ENCODE results near the gene PCDHA5. TPM values are rescaled to one million over a fixed set of nuclear protein-coding genes. Genes with fewer than 3 reads are reported as not detected.
"Not testable (repeated sequence)": the region's sequence is repeated elsewhere in the genome, so short reads cannot be mapped to it uniquely, and the experiment has no call there.

The PCDHA5 gene
- total and polyA plus RNA-seq, 2 donors, result 0.05 to 0.69 TPM

- not testable (repeated sequence) for H3K4me1 ChIP-seq (ENCODE audit: insufficient read depth); H3K4me3 ChIP-seq (ENCODE audit: low read depth, low read length); H3K36me3 ChIP-seq (ENCODE audit: insufficient read depth); DNase-seq (ENCODE audit: extremely low spot score); H3K27ac ChIP-seq (ENCODE audit: low read depth)
- 45% methylated on average over 45 of the region's 45 CpGs for WGBS
These were observed 19.0 kb upstream of the PCDHA5 start for GRCh38 chr5:140802381-140802780.

GRCh38 chr5:140802781-140803271, 18.6 kb upstream of the PCDHA5 start:
- H3K36me3 ChIP-seq (ENCODE audit: insufficient read depth), result no peaks in the 10 kb centered on the region
- 43% methylated on average over 53 of the region's 53 CpGs for WGBS
- H3K4me3 ChIP-seq (ENCODE audit: low read depth, low read length), result no peak overlapping the region
- H3K4me1 ChIP-seq (ENCODE audit: insufficient read depth), result no peaks in the 10 kb centered on the region
- no peak overlapping the region for H3K27ac ChIP-seq (ENCODE audit: low read depth)
- no peak for DNase-seq (ENCODE audit: extremely low spot score)

GRCh38 chr5:140806834-140807775, 14.3 kb upstream of the PCDHA5 start, which contains the start of gene PCDHA4:
PCDHA4 (plus strand) TSS chr5:140807068.
- DNase-seq (ENCODE audit: extremely low spot score), result no peak
- no peaks in the 10 kb centered on the region for H3K4me1 ChIP-seq (ENCODE audit: insufficient read depth)
- H3K27ac ChIP-seq (ENCODE audit: low read depth), result no peak within 1 kb of the TSS
- H3K36me3 ChIP-seq (ENCODE audit: insufficient read depth), result no peaks in the 10 kb centered on the region
- H3K4me3 ChIP-seq (ENCODE audit: low read depth, low read length), result no peak within 1 kb of the TSS
- WGBS, result 14% methylated on average over 38 of the region's 47 CpGs

GRCh38 chr5:140808241-140808888, 13.0 kb upstream of the PCDHA5 start:
- H3K27ac ChIP-seq (ENCODE audit: low read depth); H3K4me3 ChIP-seq (ENCODE audit: low read depth, low read length); H3K36me3 ChIP-seq (ENCODE audit: insufficient read depth); DNase-seq (ENCODE audit: extremely low spot score); H3K4me1 ChIP-seq (ENCODE audit: insufficient read depth): not testable (repeated sequence)
- 59% methylated on average over 62 of the region's 62 CpGs for WGBS

GRCh38 chr5:140808889-140809291, 12.5 kb upstream of the PCDHA5 start:
- no peak overlapping the region for H3K4me3 ChIP-seq (ENCODE audit: low read depth, low read length)
- no peaks in the 10 kb centered on the region for H3K4me1 ChIP-seq (ENCODE audit: insufficient read depth)
- WGBS, result 65% methylated on average over 43 of the region's 43 CpGs
- no peak overlapping the region for H3K27ac ChIP-seq (ENCODE audit: low read depth)
- H3K36me3 ChIP-seq (ENCODE audit: insufficient read depth), result no peaks in the 10 kb centered on the region
- DNase-seq (ENCODE audit: extremely low spot score), result no peak

- Histone ChIP-seq H3K27ac (ENCODE audit: low read depth) (no peak overlapping the region), H3K4me1 (ENCODE audit: insufficient read depth) (no peaks in the 10 kb centered on the region), H3K36me3 (ENCODE audit: insufficient read depth) (no peaks in the 10 kb centered on the region), H3K4me3 (ENCODE audit: low read depth, low read length) (no peak overlapping the region)
- DNase-seq (ENCODE audit: extremely low spot score), result no peak
- 26% methylated on average over 6 of the region's 6 CpGs for WGBS
These were observed 842 bp downstream of the PCDHA5 start for GRCh38 chr5:140822281-140822629.

- H3K27ac ChIP-seq (ENCODE audit: low read depth); H3K4me1 ChIP-seq (ENCODE audit: insufficient read depth); DNase-seq (ENCODE audit: extremely low spot score); H3K36me3 ChIP-seq (ENCODE audit: insufficient read depth); H3K4me3 ChIP-seq (ENCODE audit: low read depth, low read length): not testable (repeated sequence)
- 51% methylated on average over 48 of the region's 48 CpGs for WGBS
These were observed 1.6 kb downstream of the PCDHA5 start for GRCh38 chr5:140822969-140823368.

- 50% methylated on average over 38 of the region's 38 CpGs for WGBS
- Histone ChIP-seq H3K27ac (ENCODE audit: low read depth) (no peak overlapping the region), H3K4me1 (ENCODE audit: insufficient read depth) (no peaks in the 10 kb centered on the region), H3K4me3 (ENCODE audit: low read depth, low read length) (no peak overlapping the region), H3K36me3 (ENCODE audit: insufficient read depth) (no peaks in the 10 kb centered on the region)
- DNase-seq (ENCODE audit: extremely low spot score), result no peak
These were observed 2.1 kb downstream of the PCDHA5 start for GRCh38 chr5:140823475-140823874.

- Histone ChIP-seq H3K4me1 (ENCODE audit: insufficient read depth) (no peaks in the 10 kb centered on the region), H3K36me3 (ENCODE audit: insufficient read depth) (no peaks in the 10 kb centered on the region), H3K27ac (ENCODE audit: low read depth) (no peak within 1 kb of the TSS), H3K4me3 (ENCODE audit: low read depth, low read length) (no peak within 1 kb of the TSS)
- 14% methylated on average over 27 of the region's 27 CpGs for WGBS
- DNase-seq (ENCODE audit: extremely low spot score), result no peak
These were observed 6.4 kb downstream of the PCDHA5 start, which contains the start of gene PCDHA6 for GRCh38 chr5:140827704-140828361. PCDHA6 (plus strand) TSS chr5:140827960; CDS start chr5:140828092, 132 bp downstream.

- WGBS, result 18% methylated on average over 18 of the region's 18 CpGs
- no peak overlapping the region for H3K4me3 ChIP-seq (ENCODE audit: low read depth, low read length)
- H3K27ac ChIP-seq (ENCODE audit: low read depth), result no peak overlapping the region
- H3K4me1 ChIP-seq (ENCODE audit: insufficient read depth), result no peaks in the 10 kb centered on the region
- DNase-seq (ENCODE audit: extremely low spot score), result no peak
- H3K36me3 ChIP-seq (ENCODE audit: insufficient read depth), result no peaks in the 10 kb centered on the region
These were observed 6.9 kb downstream of the PCDHA5 start for GRCh38 chr5:140828362-140828737.

- H3K4me1 ChIP-seq (ENCODE audit: insufficient read depth); H3K27ac ChIP-seq (ENCODE audit: low read depth); H3K4me3 ChIP-seq (ENCODE audit: low read depth, low read length); DNase-seq (ENCODE audit: extremely low spot score); H3K36me3 ChIP-seq (ENCODE audit: insufficient read depth): not testable (repeated sequence)
- 43% methylated on average over 106 of the region's 106 CpGs for WGBS
These were observed 8.4 kb downstream of the PCDHA5 start for GRCh38 chr5:140829511-140830501.

- Histone ChIP-seq H3K27ac (ENCODE audit: low read depth) (no peak within 1 kb of the TSS), H3K4me3 (ENCODE audit: low read depth, low read length) (no peak within 1 kb of the TSS), H3K4me1 (ENCODE audit: insufficient read depth) (no peaks in the 10 kb centered on the region), H3K36me3 (ENCODE audit: insufficient read depth) (no peaks in the 10 kb centered on the region)
- 10% methylated on average over 8 of the region's 8 CpGs for WGBS
- DNase-seq (ENCODE audit: extremely low spot score), result no peak
These were observed 12.6 kb downstream of the PCDHA5 start, which contains the start of gene PCDHA7 for GRCh38 chr5:140833993-140834392. PCDHA7 (plus strand) TSS chr5:140834269; CDS start chr5:140834384, 115 bp downstream.

Measured in urinary bladder (tissue), 4 donors.